Measurements from ENCODE around the gene CKB. TPM values are rescaled to one million over a fixed set of nuclear protein-coding genes. Genes with fewer than 3 reads are reported as not detected.
A peak's percentile ranks its signal among the peaks of the same experiment; 100 is the strongest.

CKB gene
- 1 to 10 TPM; 5.9 to 6.1 TPM for total RNA-seq

DNA sequence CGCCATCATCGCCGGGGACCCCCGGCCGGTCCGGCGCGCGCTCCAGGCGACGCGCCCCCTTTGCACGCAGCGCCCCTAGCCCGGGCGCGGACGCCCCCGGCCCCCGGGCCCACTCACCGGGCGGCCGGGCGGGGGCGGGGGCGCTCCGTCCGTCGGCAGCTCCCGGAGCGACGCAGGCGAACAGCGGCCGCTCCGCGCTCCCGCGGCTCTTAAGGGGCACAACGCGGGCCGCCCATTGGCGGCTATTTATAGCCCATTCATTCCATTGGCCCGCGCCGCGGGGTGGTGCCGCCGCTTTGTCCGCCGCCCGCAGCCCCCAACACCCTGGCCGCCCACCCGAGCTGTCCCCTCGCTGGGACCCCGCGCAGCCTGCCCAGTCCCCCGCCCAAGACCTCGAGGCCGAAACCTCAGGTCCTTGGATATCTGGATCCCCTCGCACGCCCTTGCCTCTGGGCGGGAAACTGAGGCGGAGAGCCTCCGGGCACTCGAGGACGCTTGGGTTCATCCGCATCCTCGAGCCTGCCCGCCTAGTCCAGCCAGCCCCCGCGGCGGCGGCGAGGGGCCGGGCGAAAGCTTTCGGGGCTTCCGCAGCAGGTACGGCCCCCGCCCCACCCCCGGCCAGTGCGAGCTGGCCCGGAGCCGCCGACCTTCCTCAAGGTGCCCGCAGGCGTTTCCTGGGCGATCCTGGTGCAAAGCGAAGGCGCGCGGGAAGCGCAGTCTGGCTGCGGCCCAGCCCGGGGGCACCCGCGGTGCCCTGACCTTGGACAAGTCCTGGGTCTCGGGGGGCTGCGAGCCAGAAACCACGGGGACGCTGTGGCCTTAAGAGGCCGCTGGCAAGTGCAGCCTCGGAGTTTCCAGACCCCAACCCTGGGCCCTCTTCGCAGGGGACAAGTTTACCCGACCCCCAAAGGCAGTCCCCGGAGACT lies at the start of gene CKB:
Gene CKB, minus strand, starts transcription at position 182 of the 926 bp plus-strand sequence. CDS start 337 bp downstream, outside the sequence.
- intact Hi-C loops (cut with micrococcal nuclease): loop anchor here (10.0 kb wide), 1 partner anchor 188 kb away; the partner anchor contains the start of gene EIF5
- POLR2A ChIA-PET: interaction anchor here (0.6 kb wide), 1 partner anchor 17 kb away, joined by 5 read pairs; no protein-coding TSS in a partner anchor
- Mint-ChIP-seq H3K4me1 (ENCODE audit: low read depth) (peaks cover 18% of the 10 kb centered on the region), H3K9me3 (no peaks in the 10 kb centered on the region), H3K36me3 (no peaks in the 10 kb centered on the region), H3K27me3 (peaks cover 5% of the 10 kb centered on the region), H3K27ac (no peak within 1 kb of the TSS), H3K4me3 (peak within 1 kb of the TSS; percentile 20)
- CTCF ChIA-PET: no interaction called here
- DNase-seq: peak; percentile 32

DNA sequence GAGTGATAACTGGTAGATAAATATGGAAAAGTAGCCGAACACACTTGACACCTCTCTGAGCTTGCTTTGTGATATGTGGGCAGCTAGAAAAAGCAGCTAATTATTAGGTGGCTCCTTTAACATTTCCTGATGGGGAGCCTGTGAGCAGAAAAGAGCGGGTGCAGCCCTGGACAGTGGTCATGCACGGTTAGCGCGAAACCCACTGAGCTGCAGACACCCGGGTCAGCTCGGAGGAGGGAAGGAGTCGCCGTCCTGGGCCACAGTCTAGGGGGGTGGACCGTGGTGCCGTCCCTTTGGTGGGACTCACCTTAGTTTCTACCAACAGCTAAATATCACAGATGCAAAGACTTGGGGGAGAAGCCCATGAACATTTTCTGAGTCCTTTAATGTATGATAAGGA lies 46.8 kb upstream of the CKB start:
- Mint-ChIP-seq H3K9me3 (no peaks in the 10 kb centered on the region), H3K36me3 (peaks cover 6% of the 10 kb centered on the region), H3K4me1 (ENCODE audit: low read depth) (peaks cover 18% of the 10 kb centered on the region), H3K27me3 (no peaks in the 10 kb centered on the region), H3K4me3 (no peak overlapping the region), H3K27ac (no peak overlapping the region)
- intact Hi-C loops (cut with micrococcal nuclease): no loop called here
- CTCF ChIA-PET: interaction anchor here (0.7 kb wide), 1 partner anchor 131 kb away, joined by 3 read pairs; no protein-coding TSS in a partner anchor
- no peak for DNase-seq
- POLR2A ChIA-PET: no interaction called here

DNA sequence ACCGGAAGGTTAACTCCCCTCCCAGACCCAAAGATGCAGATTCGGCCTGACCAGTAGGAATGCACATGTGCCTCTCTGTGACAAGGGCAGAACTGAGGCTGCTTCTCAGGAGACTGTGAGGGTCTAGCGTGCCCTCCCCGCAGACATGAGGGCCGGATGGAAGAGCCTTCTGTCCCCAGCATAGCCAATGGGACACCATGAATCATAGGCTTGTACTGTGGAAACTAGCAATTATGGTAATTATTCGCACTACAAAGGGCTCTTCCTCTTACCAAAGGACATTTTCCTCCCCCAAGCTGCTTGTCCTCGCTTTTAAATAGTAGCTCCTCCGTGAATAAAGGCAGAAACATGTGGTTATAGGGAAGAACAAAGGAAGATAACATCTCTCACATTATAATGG lies 46.3 kb upstream of the CKB start:
- no peak for DNase-seq
- ChIA-PET POLR2A (no interaction called here), CTCF (interaction anchor here (0.7 kb wide), 1 partner anchor 132 kb away, joined by 3 read pairs; no protein-coding TSS in a partner anchor)
- intact Hi-C loops (cut with micrococcal nuclease): no loop called here
- Mint-ChIP-seq H3K36me3 (peaks cover 4% of the 10 kb centered on the region), H3K4me1 (ENCODE audit: low read depth) (peaks cover 22% of the 10 kb centered on the region), H3K4me3 (no peak overlapping the region), H3K27me3 (no peaks in the 10 kb centered on the region), H3K9me3 (no peaks in the 10 kb centered on the region), H3K27ac (no peak overlapping the region)

DNA sequence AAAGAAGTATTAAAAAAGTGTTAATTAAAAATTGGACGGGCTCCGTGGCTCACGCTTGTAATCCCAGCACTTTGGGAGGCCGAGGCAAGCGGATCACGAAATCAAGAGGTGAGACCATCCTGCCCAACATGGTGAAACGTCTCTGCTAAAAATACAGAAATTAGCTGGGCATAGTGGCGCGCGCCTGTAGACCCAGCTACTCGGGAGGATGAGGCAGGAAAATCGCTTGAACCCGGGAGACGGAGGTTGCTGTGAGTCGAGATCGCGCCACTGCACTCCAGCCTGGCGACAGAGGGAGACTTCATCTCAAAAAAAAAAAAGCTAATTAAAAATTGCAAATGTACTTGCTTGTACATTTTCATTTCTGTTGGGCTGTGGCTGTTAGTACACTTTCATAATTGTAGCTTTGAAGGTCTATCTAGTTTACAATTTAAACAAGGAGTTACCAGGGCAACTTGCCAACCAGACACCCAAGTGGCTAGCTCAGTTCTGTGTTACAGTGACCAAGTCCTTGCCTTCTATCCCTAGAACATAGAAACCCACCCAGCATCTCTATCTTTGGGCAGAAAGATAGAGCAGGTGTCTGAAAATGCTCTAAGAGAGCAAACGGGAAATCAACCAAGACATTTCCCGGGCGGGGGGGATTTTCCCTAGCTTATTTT lies 41.3 kb upstream of the CKB start:
- intact Hi-C loops (cut with micrococcal nuclease): loop anchor here (2.0 kb wide), 2 partner anchors 35 to 151 kb away; partner anchors contain the start of genes TRMT61A, XRCC3 and ZFYVE21
- H3K27ac Mint-ChIP-seq: no peak overlapping the region
- CTCF ChIA-PET: interaction anchor here (0.6 to 1.0 kb wide), 2 partner anchors 116 to 1763 kb away, joined by 3 to 5 read pairs; no protein-coding TSS in a partner anchor

DNA sequence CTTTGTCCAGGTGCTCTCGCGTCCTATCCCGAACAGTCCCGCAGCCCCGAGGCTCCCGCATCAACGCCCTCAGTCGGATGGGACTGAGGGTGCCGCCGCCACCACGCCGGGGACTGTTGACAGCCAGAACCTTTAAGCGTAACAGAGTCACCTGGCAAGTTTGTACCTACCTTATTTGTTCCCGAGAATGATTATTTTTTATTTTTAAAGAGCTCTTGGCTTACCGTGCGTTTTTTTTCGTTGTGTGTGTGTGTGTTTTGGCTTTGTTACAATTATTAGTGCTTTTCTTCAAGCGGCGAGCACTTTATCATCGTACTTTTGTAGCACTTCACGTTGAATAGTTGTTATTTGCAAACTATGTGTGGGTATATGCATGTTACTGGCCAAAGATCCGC lies 40.6 kb upstream of the CKB start:
- peaks cover 27% of the 10 kb centered on the region for H3K36me3 Mint-ChIP-seq
- H3K4me1 Mint-ChIP-seq (ENCODE audit: low read depth): peaks cover 63% of the 10 kb centered on the region
- no peaks in the 10 kb centered on the region for H3K9me3 Mint-ChIP-seq
- POLR2A ChIA-PET: interaction anchor here (0.7 kb wide), 1 partner anchor 139 kb away, joined by 3 read pairs; no protein-coding TSS in a partner anchor
- CTCF ChIA-PET: no interaction called here
- intact Hi-C loops (cut with micrococcal nuclease): loop anchor here (2.0 kb wide), 2 partner anchors 34 to 152 kb away; partner anchors contain the start of genes TRMT61A, XRCC3 and ZFYVE21
- H3K4me3 Mint-ChIP-seq: peak overlapping the region; percentile 94
- no peaks in the 10 kb centered on the region for H3K27me3 Mint-ChIP-seq
- no peak for DNase-seq
- H3K27ac Mint-ChIP-seq: peak overlapping the region; percentile 70

More for the DNA sequence above, 41.3 kb upstream of the CKB start:
- DNase-seq: no peak
- Mint-ChIP-seq H3K36me3 (peaks cover 23% of the 10 kb centered on the region), H3K4me1 (ENCODE audit: low read depth) (peaks cover 56% of the 10 kb centered on the region), H3K4me3 (peak overlapping the region; percentile 94), H3K9me3 (no peaks in the 10 kb centered on the region), H3K27me3 (no peaks in the 10 kb centered on the region)
- POLR2A ChIA-PET: interaction anchor here (0.7 kb wide), 1 partner anchor 138 kb away, joined by 3 read pairs; no protein-coding TSS in a partner anchor

DNA sequence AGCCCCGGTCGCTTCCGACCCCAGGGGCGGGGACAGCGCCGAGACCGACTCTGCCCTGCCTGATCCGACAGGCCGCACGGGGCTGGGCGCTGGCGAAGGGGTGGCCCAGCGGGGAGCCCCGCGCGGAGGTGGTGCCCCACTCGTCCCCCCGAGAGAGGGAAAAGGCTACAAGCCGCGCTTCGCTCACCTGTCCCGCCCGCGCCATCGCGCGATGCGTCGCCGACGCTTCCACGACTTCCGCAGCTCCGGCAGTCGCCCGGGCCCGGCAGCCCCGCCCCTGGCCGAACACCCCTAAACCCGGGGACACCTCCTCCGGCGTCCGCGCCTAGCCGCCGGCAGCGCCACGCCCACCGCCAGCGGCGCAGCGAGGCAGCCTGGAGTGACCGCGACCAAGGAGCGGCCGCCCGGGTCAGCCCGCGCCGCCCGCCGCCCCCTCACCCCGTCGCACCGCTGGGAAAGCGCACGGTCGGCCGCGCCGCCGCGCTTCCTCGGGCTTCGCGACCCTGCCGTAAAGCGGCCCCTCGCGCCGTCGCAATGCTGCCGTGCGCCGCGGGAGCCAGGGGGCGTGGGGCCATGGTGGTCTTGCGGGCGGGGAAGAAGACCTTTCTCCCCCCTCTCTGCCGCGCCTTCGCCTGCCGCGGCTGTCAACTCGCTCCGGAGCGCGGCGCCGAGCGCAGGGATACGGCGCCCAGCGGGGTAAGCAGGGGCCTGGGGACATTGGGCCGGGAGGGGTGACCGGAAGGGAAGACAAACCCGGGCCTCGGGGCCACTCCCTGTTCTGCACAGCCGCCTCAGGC lies 40.0 kb upstream of the CKB start, which contains the start of the genes BAG5 and COA8:
Gene BAG5, minus strand, starts transcription at position 229 of the 797 bp plus-strand sequence. CDS start 1,493 bp downstream, outside the sequence.
Gene COA8, plus strand, starts transcription at position 532 of the 797 bp plus-strand sequence. Its CDS starts 42 bp downstream, at position 574.
- ChIA-PET POLR2A (interaction anchor here (0.6 to 1.4 kb wide), 9 partner anchors 13 to 868 kb away, joined by 3 to 4 read pairs (median 3); partner anchors contain the start of gene TRMT61A), CTCF (interaction anchor here (0.6 to 2.6 kb wide), 6 partner anchors 15 to 981 kb away, joined by 3 to 8 read pairs (median 4); no protein-coding TSS in a partner anchor)
- H3K4me1 Mint-ChIP-seq (ENCODE audit: low read depth): peaks cover 61% of the 10 kb centered on the region
- peak within 1 kb of the TSS; percentile 94 for H3K4me3 Mint-ChIP-seq
- intact Hi-C loops (cut with micrococcal nuclease): loop anchor here (1.0 to 2.0 kb wide), 4 partner anchors 34 to 152 kb away; partner anchors contain the start of genes KLC1, TRMT61A, XRCC3 and ZFYVE21
- no peaks in the 10 kb centered on the region for H3K27me3 Mint-ChIP-seq
- H3K9me3 Mint-ChIP-seq: no peaks in the 10 kb centered on the region
- peak; percentile 92 for DNase-seq
- peaks cover 30% of the 10 kb centered on the region for H3K36me3 Mint-ChIP-seq
- peak within 1 kb of the TSS; percentile 90 for H3K27ac Mint-ChIP-seq

DNA sequence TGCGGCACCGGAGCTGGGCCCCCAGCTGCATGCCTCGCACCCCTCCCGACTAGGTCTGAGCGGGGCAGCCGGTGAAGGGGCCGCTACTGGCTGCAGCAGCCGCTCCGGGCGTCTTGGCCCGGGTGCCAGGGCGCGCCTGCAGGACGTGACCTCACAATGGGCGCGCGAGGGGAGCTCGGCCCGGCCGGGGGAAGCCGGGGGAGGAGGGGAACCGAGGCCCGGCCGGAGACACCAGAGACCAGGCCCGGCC lies 39.5 kb upstream of the CKB start:
- Mint-ChIP-seq H3K36me3 (peaks cover 30% of the 10 kb centered on the region), H3K27me3 (no peaks in the 10 kb centered on the region), H3K27ac (peak overlapping the region; percentile 90), H3K9me3 (no peaks in the 10 kb centered on the region), H3K4me3 (peak overlapping the region; percentile 81), H3K4me1 (ENCODE audit: low read depth) (peaks cover 66% of the 10 kb centered on the region)
- intact Hi-C loops (cut with micrococcal nuclease): loop anchor here (1.0 to 2.0 kb wide), 4 partner anchors 33 to 153 kb away; partner anchors contain the start of genes KLC1, TRMT61A, XRCC3 and ZFYVE21
- ChIA-PET CTCF (interaction anchor here (0.6 to 2.6 kb wide), 7 partner anchors 15 to 981 kb away, joined by 3 to 8 read pairs (median 3); no protein-coding TSS in a partner anchor), POLR2A (interaction anchor here (0.6 to 1.4 kb wide), 10 partner anchors 12 to 867 kb away, joined by 3 to 4 read pairs (median 3); partner anchors contain the start of gene TRMT61A)
- DNase-seq: no peak

DNA sequence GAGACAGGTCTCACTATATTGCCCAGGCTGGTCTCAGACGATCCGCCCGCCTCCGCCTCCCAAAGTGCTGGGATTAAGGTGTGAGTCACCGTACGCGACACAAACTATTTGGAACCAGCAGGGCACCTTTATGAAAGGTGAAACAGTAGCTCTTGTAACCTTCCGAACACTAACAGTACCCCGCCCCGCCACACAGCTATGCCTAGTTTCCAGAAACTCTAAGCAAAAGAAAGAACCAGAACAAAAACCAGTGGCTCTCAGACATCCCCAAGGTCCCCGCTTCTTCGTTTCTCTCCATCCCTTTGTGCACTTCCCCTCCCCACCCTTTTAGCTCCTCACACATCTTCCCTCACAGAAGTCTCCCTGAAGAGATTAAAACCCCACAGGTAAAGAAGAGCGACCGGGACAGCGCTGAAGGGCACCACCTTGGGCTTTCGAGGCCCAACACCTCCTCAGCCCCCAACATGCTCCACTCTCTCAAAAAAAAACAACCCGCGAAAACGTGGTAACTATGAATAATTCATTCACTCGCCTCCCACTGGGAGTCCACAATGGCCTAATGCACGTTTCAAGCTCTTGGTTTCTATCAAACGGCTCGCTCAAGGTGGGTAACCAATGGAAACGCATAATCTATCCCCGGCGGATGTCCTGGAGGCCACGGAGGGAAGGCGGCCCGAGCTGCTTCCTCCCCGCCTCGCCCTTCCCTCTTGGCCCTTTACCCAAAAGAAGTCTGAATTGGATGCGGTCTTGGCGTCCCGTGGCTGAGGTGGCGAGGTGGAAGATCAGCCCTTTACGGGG lies 39.0 kb upstream of the CKB start:
- Mint-ChIP-seq H3K9me3 (no peaks in the 10 kb centered on the region), H3K27ac (peak overlapping the region; percentile 90), H3K27me3 (no peaks in the 10 kb centered on the region), H3K36me3 (peaks cover 30% of the 10 kb centered on the region), H3K4me3 (peak overlapping the region; percentile 81), H3K4me1 (ENCODE audit: low read depth) (peaks cover 67% of the 10 kb centered on the region)
- ChIA-PET CTCF (interaction anchor here (0.6 to 2.6 kb wide), 7 partner anchors 14 to 980 kb away, joined by 3 to 8 read pairs (median 3); no protein-coding TSS in a partner anchor), POLR2A (interaction anchor here (0.6 to 1.4 kb wide), 11 partner anchors 12 to 1628 kb away, joined by 3 to 4 read pairs (median 3); partner anchors contain the start of genes EIF5 and TRMT61A)
- intact Hi-C loops (cut with micrococcal nuclease): loop anchor here (1.0 to 2.0 kb wide), 4 partner anchors 33 to 153 kb away; partner anchors contain the start of genes KLC1, TRMT61A, XRCC3 and ZFYVE21
- peak; percentile 66 for DNase-seq

DNA sequence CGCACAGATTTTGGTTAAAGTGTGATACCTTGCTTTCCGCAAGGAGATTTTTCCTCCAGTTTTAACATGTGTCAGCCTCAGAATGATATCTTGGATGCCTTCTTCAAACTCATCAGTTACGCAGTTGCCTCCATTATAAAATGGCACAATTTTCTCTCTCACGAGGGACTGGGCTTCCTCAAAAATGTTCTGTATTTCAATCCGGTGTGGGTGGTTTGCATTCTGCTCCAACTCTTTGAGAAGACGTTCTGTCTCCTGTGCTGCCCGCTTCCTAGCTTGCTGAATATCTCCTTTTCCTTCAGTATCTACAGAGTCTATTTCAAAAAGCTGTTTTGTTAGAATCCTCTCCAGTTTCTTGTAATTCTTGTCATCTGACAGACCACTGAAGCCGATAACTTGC lies 38.1 kb upstream of the CKB start:
- peaks cover 60% of the 10 kb centered on the region for H3K4me1 Mint-ChIP-seq (ENCODE audit: low read depth)
- intact Hi-C loops (cut with micrococcal nuclease): no loop called here
- POLR2A ChIA-PET: interaction anchor here (0.6 to 0.7 kb wide), 2 partner anchors 226 to 1627 kb away, joined by 3 read pairs; partner anchors contain the start of gene EIF5

DNA sequence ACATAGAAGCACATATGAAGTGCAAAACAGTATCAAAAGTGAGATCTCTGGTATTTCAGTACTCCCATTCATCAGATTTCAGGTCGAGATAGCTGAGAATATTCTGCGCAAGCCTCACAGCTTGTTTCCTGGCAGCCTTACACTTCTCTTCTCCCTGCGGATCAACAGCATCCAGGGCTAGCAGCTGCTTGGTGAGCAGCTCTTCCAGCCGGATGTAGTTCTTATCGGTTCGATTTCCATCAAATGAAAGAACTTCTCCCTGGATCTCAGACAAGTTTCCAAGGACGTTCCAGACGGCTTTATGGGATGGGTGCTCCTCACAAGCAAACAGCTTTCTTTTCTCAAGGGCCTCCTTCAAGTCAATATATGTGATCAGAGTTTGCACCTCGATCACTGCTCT lies 37.1 kb upstream of the CKB start:
- H3K36me3 Mint-ChIP-seq: peaks cover 30% of the 10 kb centered on the region
- intact Hi-C loops (cut with micrococcal nuclease): no loop called here
- H3K4me3 Mint-ChIP-seq: no peak overlapping the region
- peaks cover 56% of the 10 kb centered on the region for H3K4me1 Mint-ChIP-seq (ENCODE audit: low read depth)
- H3K27me3 Mint-ChIP-seq: no peaks in the 10 kb centered on the region
- H3K9me3 Mint-ChIP-seq: no peaks in the 10 kb centered on the region
- no peak for DNase-seq
- H3K27ac Mint-ChIP-seq: peak overlapping the region; percentile 64
- POLR2A ChIA-PET: interaction anchor here (0.9 kb wide), 1 partner anchor 21 kb away, joined by 3 read pairs; no protein-coding TSS in a partner anchor
- CTCF ChIA-PET: interaction anchor here (0.8 to 2.8 kb wide), 6 partner anchors 8 to 249 kb away, joined by 3 to 16 read pairs (median 3); no protein-coding TSS in a partner anchor

More for the DNA sequence above, 38.1 kb upstream of the CKB start:
- CTCF ChIA-PET: interaction anchor here (1.1 to 2.6 kb wide), 4 partner anchors 42 to 119 kb away, joined by 3 to 8 read pairs (median 5); no protein-coding TSS in a partner anchor
- Mint-ChIP-seq H3K27ac (peak overlapping the region; percentile 33), H3K4me3 (peak overlapping the region; percentile 81), H3K9me3 (no peaks in the 10 kb centered on the region), H3K36me3 (peaks cover 30% of the 10 kb centered on the region), H3K27me3 (no peaks in the 10 kb centered on the region)
- DNase-seq: no peak
